ENCODE measurements around the gene LAMA2.

- no peak for TF ChIP-seq CTCF (conservative IDR thresholded peaks at IDR 0.05; ENCODE audit: low read length)
- no peak for TF ChIP-seq EZH2phosphoT487 (IDR thresholded peaks at IDR 0.05; ENCODE audit: borderline replicate concordance)
These were observed 378 bp upstream of the LAMA2 start for GRCh38 chr6:128882560-128882959.
